IMR-90 (cell line): ENCODE data around the gene CDK14. TPM values are rescaled to one million over a fixed set of nuclear protein-coding genes. Genes with fewer than 3 reads are reported as not detected.

Experiments
- ATAC-seq: fragments of 200-7000 bp; cut with Tn5 transposase; 2 replicates; pipeline ENCODE4 v1.9.1; 2020; ENCODE audit warnings: low read depth, mild to moderate bottlenecking, moderate library complexity
- BruUV-seq: library from RNA; stranded (reverse); fragments of 400-500 nt; replicated peaks from 2 replicates; lab custom pipeline; 2021; lab: Mats Ljungman, UMichigan
- CTCF ChIA-PET: fragments of 300-600 bp; formaldehyde crosslinking; extraction: SDS; loops from one replicate; lab custom pipeline; 2021; ENCODE audit warnings: antibody characterized with exemption; lab: Yijun Ruan, JAX
- POLR2A ChIA-PET: fragments of 300-600 bp; sonication (Branson Sonifier 250); formaldehyde crosslinking; loops from one replicate; lab custom pipeline; 2022; ENCODE audit warnings: antibody characterized with exemption; ENCODE audit not compliant: unreplicated experiment; lab: Charles Lee
- DNase-seq: peaks from one replicate; pipeline ENCODE4 v3.0.0; 2013
- H2AFZ ChIP-seq: replicated peaks from 2 replicates; pipeline ENCODE3; 2013; ENCODE audit warnings: low read length, mild to moderate bottlenecking; ENCODE audit not compliant: poor library complexity
- H2AK5ac ChIP-seq: 2 replicates; pipeline ENCODE4 v1.6.1; 2013; ENCODE audit warnings: low read depth, low read length, inconsistent platforms
- H2AK9ac ChIP-seq: replicated peaks from 2 replicates; pipeline ENCODE3; 2013; ENCODE audit warnings: mild to moderate bottlenecking, low read depth, low read length, moderate library complexity; ENCODE audit not compliant: poor library complexity
- H2BK120ac ChIP-seq: 2 replicates; pipeline ENCODE4 v1.6.1; 2013; ENCODE audit warnings: low read depth, low read length, inconsistent platforms
- H2BK15ac ChIP-seq: 3 replicates; pipeline ENCODE4 v1.6.1; 2013; ENCODE audit warnings: low read depth, low read length, inconsistent platforms
- H2BK20ac ChIP-seq: 2 replicates; pipeline ENCODE4 v1.6.1; 2013; ENCODE audit warnings: low read depth, mild to moderate bottlenecking, inconsistent platforms, low read length, moderate library complexity
- H2BK5ac ChIP-seq: 2 replicates; pipeline ENCODE4 v1.6.1; 2013; ENCODE audit warnings: mild to moderate bottlenecking, low read depth, low read length, inconsistent platforms; ENCODE audit not compliant: poor library complexity, severe bottlenecking
- H3K14ac ChIP-seq: replicated peaks from 2 replicates; pipeline ENCODE4 v1.6.1; 2013; ENCODE audit warnings: low read depth, low read length, inconsistent platforms
- H3K18ac ChIP-seq: 2 replicates; pipeline ENCODE4 v1.6.1; 2013; ENCODE audit warnings: low read depth, low read length, control low read depth
- H3K23ac ChIP-seq: 2 replicates; pipeline ENCODE4 v1.6.1; 2013; ENCODE audit warnings: low read depth, low read length, inconsistent platforms
- H3K27ac ChIP-seq: 2 replicates; pipeline ENCODE4 v1.5.1; 2013; ENCODE audit warnings: mild to moderate bottlenecking, control low read depth, low read length; ENCODE audit not compliant: insufficient read depth
- H3K27me3 ChIP-seq: 2 replicates; pipeline ENCODE4 v1.6.1; 2013; ENCODE audit warnings: low read length; ENCODE audit not compliant: control insufficient read depth, insufficient read depth
- H3K36me3 ChIP-seq: 2 replicates; pipeline ENCODE4 v1.6.1; 2013; ENCODE audit warnings: low read length, mixed read lengths; ENCODE audit not compliant: control insufficient read depth, insufficient read depth
- H3K4ac ChIP-seq: 2 replicates; pipeline ENCODE4 v1.6.1; 2013; ENCODE audit warnings: low read depth, low read length, inconsistent platforms
- H3K4me1 ChIP-seq: 2 replicates; pipeline ENCODE4 v1.6.1; 2013; ENCODE audit warnings: low read length, mixed read lengths; ENCODE audit not compliant: control insufficient read depth, insufficient read depth
- H3K4me2 ChIP-seq: 2 replicates; pipeline ENCODE4 v1.6.1; 2013; ENCODE audit warnings: low read depth, mild to moderate bottlenecking, control low read depth, low read length, moderate library complexity
- H3K4me3 ChIP-seq: 2 replicates; pipeline ENCODE4 v1.5.1; 2013; ENCODE audit warnings: low read depth, mild to moderate bottlenecking, control low read depth, low read length, moderate library complexity; ENCODE audit not compliant: insufficient read depth
- H3K56ac ChIP-seq: 2 replicates; pipeline ENCODE4 v1.6.1; 2013; ENCODE audit warnings: low read length, inconsistent platforms; ENCODE audit not compliant: insufficient read depth; ENCODE audit errors: extremely low read depth
- H3K79me1 ChIP-seq, 2 experiments: 2 replicates each; pipeline ENCODE4 v1.6.1; 2013; ENCODE audit warnings: low read length in 2 of 2, inconsistent platforms in 1 of 2, low read depth in 1 of 2
- H3K9ac ChIP-seq: 2 replicates; pipeline ENCODE4 v1.6.1; 2013; ENCODE audit warnings: low read depth, low read length, control low read depth
- H3K9me1 ChIP-seq: 2 replicates; pipeline ENCODE4 v1.6.1; 2013; ENCODE audit warnings: low read length, inconsistent platforms; ENCODE audit not compliant: insufficient read depth
- H3K9me3 ChIP-seq: 2 replicates; pipeline ENCODE4 v1.6.1; 2013; ENCODE audit warnings: low read length; ENCODE audit not compliant: control insufficient read depth, insufficient read depth
- H4K20me1 ChIP-seq: 2 replicates; pipeline ENCODE4 v1.6.1; 2013; ENCODE audit warnings: low read length, inconsistent platforms; ENCODE audit not compliant: insufficient read depth
- H4K5ac ChIP-seq: 2 replicates; pipeline ENCODE4 v1.6.1; 2013; ENCODE audit warnings: mild to moderate bottlenecking, low read depth, low read length, control low read depth
- H4K8ac ChIP-seq, 2 experiments: 2 replicates each; pipeline ENCODE4 v1.6.1; 2013; ENCODE audit warnings: low read depth in 2 of 2, low read length in 2 of 2, control low read depth in 1 of 2, inconsistent platforms in 1 of 2
- H4K91ac ChIP-seq: 2 replicates; pipeline ENCODE4 v1.6.1; 2013; ENCODE audit warnings: low read depth, low read length, inconsistent platforms; ENCODE audit not compliant: insufficient read depth
- BHLHE40 ChIP-seq: fragments of 150-350 bp; IDR thresholded peaks from 2 replicates; pipeline ENCODE4 v1.6.1; 2016; ENCODE audit warnings: mild to moderate bottlenecking, low read depth, low read length
- CEBPB ChIP-seq: IDR thresholded peaks from 2 replicates; pipeline ENCODE4 v1.6.1; 2012; ENCODE audit warnings: low read depth, low read length, improper control_type of control experiment
- CHD1 ChIP-seq: IDR thresholded peaks from 2 replicates; pipeline ENCODE4 v1.6.1; 2012; ENCODE audit warnings: low read depth, low read length, improper control_type of control experiment
- FOS ChIP-seq: fragments of 150-350 bp; IDR thresholded peaks from 2 replicates; pipeline ENCODE4 v1.6.1; 2016; ENCODE audit warnings: low read depth, low read length
- MAFK ChIP-seq: IDR thresholded peaks from 2 replicates; pipeline ENCODE4 v1.6.1; 2012; ENCODE audit warnings: low read depth, low read length, improper control_type of control experiment
- MAZ ChIP-seq: IDR thresholded peaks from 2 replicates; pipeline ENCODE4 v1.6.1; 2012; ENCODE audit warnings: low read depth, mild to moderate bottlenecking, low read length, improper control_type of control experiment, moderate library complexity, borderline replicate concordance
- MXI1 ChIP-seq: IDR thresholded peaks from 2 replicates; pipeline ENCODE4 v1.6.1; 2012; ENCODE audit warnings: low read depth, mild to moderate bottlenecking, low read length, moderate library complexity, borderline replicate concordance
- NFE2L2 ChIP-seq: fragments of 150-350 bp; IDR thresholded peaks from 2 replicates; pipeline ENCODE4 v1.6.1; 2016; ENCODE audit warnings: low read depth, mild to moderate bottlenecking, low read length
- POLR2A ChIP-seq: IDR thresholded peaks from 2 replicates; pipeline ENCODE4 v1.6.1; 2012; ENCODE audit warnings: mild to moderate bottlenecking, low read depth, low read length
- RAD21 ChIP-seq: IDR thresholded peaks from 2 replicates; pipeline ENCODE4 v1.6.1; 2012; ENCODE audit warnings: low read length, improper control_type of control experiment
- RCOR1 ChIP-seq: IDR thresholded peaks from 2 replicates; pipeline ENCODE4 v1.6.1; 2012; ENCODE audit warnings: mild to moderate bottlenecking, low read length, improper control_type of control experiment; ENCODE audit not compliant: insufficient replicate concordance
- RFX5 ChIP-seq: IDR thresholded peaks from 2 replicates; pipeline ENCODE4 v1.8.0; 2012; ENCODE audit warnings: low read depth, mild to moderate bottlenecking, low read length, moderate library complexity
- SMC3 ChIP-seq: fragments of 150-350 bp; IDR thresholded peaks from 2 replicates; pipeline ENCODE4 v1.6.1; 2016; ENCODE audit warnings: low read depth, mild to moderate bottlenecking, antibody characterized with exemption, low read length, moderate library complexity
- WGBS, 2 experiments: methylation state at CpG; one replicate each; pipeline versions ENCODE4 v1.1.5 to v1.1.7; 2013; ENCODE audit warnings: missing lambda C conversion rate in 2 of 2; ENCODE audit not compliant: insufficient read length in 1 of 2; ENCODE audit errors: extremely low coverage in 2 of 2; 5-methylcytosine and 5-hydroxymethylcytosine counted together
- dilution Hi-C: fragments of 300-500 bp; cut with HindIII; formaldehyde crosslinking; loops from one replicate; pipeline ENCODE4 v1.14.3; 2018; ENCODE audit warnings: low sequenced_read_pairs; ENCODE audit not compliant: unreplicated experiment
- in situ Hi-C: fragments of 300-500 bp; cut with MboI; formaldehyde crosslinking; loops from 3 replicates; pipeline ENCODE4 v1.14.3; 2019; ENCODE audit warnings: low sequenced_read_pairs, inconsistent platforms, mixed read lengths
- intact Hi-C: fragments of 100-400 bp; cut with micrococcal nuclease; formaldehyde crosslinking; loops from 2 replicates; pipeline ENCODE4 v1.10.0; 2022
- polyA plus RNA-seq, 3 experiments: library from polyadenylated mRNA; depleted of rRNA; stranded (reverse); fragments of >200 nt; gene quantifications; 2 replicates each; pipeline ENCODE4 v1.2.3, GENCODE V29; 2012; ENCODE audit warnings: low replicate concordance in 1 of 3
- total RNA-seq: library from RNA; depleted of rRNA; stranded (reverse); fragments of >200 nt; gene quantifications from 2 replicates; pipeline ENCODE4 v1.2.3, GENCODE V29; 2012
- TF ChIP-seq, protein P1 (sequence below): conservative IDR thresholded peaks from 2 replicates; pipeline ENCODE4 v1.5.1; 2012; ENCODE audit warnings: mild to moderate bottlenecking, low read depth, low read length, improper control_type of control experiment
- TF ChIP-seq, protein P2 (sequence below): fragments of 150-350 bp; IDR thresholded peaks from 2 replicates; pipeline ENCODE4 v1.6.1; 2016; ENCODE audit warnings: low read depth, mild to moderate bottlenecking, low read length, moderate library complexity, borderline replicate concordance
- TF ChIP-seq, protein P3 (sequence below): fragments of 150-350 bp; IDR thresholded peaks from 2 replicates; pipeline ENCODE4 v1.6.1; 2017; ENCODE audit warnings: mild to moderate bottlenecking, antibody characterized with exemption, low read length, low read depth

Gene CDK14
- total and polyA plus RNA-seq, 2 of the 4 experiments (the other 2 are of a cell fraction): 10.1 to 29.6 TPM

DNA sequence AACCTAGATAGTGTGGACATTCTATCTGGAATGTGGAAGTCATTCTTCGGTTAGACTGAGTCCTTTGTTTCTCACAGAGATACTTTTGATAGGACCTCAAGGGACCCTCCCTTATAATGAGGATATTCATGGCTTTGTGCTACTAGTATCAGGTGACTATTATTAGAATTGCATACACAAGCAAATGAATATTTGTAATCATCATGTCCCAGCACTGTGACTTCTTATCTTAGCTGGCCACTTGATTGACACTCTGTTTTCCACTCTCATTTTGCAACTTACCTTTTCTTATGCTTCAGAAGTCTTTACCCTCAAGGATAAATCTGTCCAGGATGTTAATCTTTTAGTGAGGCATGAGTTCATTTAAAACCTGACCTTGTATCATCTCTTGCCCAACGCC lies 399.9 kb downstream of the CDK14 start:
- dilution Hi-C loops: no loop called here
- H2BK120ac ChIP-seq: no peak overlapping the region
- no peak overlapping the region for H3K4me2 ChIP-seq
- H2BK15ac ChIP-seq: no peak overlapping the region
- H3K18ac ChIP-seq: no peak overlapping the region
- CTCF ChIA-PET: no interaction called here
- no peak for ATAC-seq
- no peak overlapping the region for H3K56ac ChIP-seq
- POLR2A ChIA-PET: no interaction called here
- no peak overlapping the region for H2AK9ac ChIP-seq
- H2AK5ac ChIP-seq: no peak overlapping the region
- H3K9me1 ChIP-seq: no peaks in the 10 kb centered on the region
- no peak overlapping the region for H3K14ac ChIP-seq
- H4K8ac ChIP-seq: no peak overlapping the region
- H4K20me1 ChIP-seq: no peaks in the 10 kb centered on the region
- BruUV-seq: no TSS peak
- TF ChIP-seq POLR2A: no peak
- TF ChIP-seq SMC3: no peak
- no peak for TF ChIP-seq MXI1
- TF ChIP-seq, protein P1, sequence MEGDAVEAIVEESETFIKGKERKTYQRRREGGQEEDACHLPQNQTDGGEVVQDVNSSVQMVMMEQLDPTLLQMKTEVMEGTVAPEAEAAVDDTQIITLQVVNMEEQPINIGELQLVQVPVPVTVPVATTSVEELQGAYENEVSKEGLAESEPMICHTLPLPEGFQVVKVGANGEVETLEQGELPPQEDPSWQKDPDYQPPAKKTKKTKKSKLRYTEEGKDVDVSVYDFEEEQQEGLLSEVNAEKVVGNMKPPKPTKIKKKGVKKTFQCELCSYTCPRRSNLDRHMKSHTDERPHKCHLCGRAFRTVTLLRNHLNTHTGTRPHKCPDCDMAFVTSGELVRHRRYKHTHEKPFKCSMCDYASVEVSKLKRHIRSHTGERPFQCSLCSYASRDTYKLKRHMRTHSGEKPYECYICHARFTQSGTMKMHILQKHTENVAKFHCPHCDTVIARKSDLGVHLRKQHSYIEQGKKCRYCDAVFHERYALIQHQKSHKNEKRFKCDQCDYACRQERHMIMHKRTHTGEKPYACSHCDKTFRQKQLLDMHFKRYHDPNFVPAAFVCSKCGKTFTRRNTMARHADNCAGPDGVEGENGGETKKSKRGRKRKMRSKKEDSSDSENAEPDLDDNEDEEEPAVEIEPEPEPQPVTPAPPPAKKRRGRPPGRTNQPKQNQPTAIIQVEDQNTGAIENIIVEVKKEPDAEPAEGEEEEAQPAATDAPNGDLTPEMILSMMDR: no peak
- TF ChIP-seq CEBPB: no peak
- TF ChIP-seq FOS: no peak
- no peak for TF ChIP-seq BHLHE40
- TF ChIP-seq, protein P2, sequence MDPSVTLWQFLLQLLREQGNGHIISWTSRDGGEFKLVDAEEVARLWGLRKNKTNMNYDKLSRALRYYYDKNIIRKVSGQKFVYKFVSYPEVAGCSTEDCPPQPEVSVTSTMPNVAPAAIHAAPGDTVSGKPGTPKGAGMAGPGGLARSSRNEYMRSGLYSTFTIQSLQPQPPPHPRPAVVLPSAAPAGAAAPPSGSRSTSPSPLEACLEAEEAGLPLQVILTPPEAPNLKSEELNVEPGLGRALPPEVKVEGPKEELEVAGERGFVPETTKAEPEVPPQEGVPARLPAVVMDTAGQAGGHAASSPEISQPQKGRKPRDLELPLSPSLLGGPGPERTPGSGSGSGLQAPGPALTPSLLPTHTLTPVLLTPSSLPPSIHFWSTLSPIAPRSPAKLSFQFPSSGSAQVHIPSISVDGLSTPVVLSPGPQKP: no peak
- TF ChIP-seq NFE2L2: no peak
- TF ChIP-seq, protein P3, sequence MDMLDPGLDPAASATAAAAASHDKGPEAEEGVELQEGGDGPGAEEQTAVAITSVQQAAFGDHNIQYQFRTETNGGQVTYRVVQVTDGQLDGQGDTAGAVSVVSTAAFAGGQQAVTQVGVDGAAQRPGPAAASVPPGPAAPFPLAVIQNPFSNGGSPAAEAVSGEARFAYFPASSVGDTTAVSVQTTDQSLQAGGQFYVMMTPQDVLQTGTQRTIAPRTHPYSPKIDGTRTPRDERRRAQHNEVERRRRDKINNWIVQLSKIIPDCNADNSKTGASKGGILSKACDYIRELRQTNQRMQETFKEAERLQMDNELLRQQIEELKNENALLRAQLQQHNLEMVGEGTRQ: no peak
- TF ChIP-seq RFX5: no peak
- no peak for TF ChIP-seq RCOR1
- TF ChIP-seq RAD21: no peak
- TF ChIP-seq MAFK: no peak
- TF ChIP-seq MAZ: no peak
- no peak for TF ChIP-seq CHD1
- no peak overlapping the region for H4K91ac ChIP-seq
- H3K4me3 ChIP-seq: no peak overlapping the region
- in situ Hi-C loops: no loop called here
- H3K27me3 ChIP-seq: no peaks in the 10 kb centered on the region
- no peak overlapping the region for H2AFZ ChIP-seq
- H2BK5ac ChIP-seq: no peak overlapping the region
- H3K79me1 ChIP-seq: no peaks in the 10 kb centered on the region
- no CpG with 5 or more reads among the region's 2 CpGs for WGBS, 2 experiments
- no peak overlapping the region for H3K27ac ChIP-seq
- no peaks in the 10 kb centered on the region; the same call in 1 of the 2 replicates for H3K36me3 ChIP-seq
- H4K5ac ChIP-seq: no peak overlapping the region
- H3K23ac ChIP-seq: no peak overlapping the region
- no peak overlapping the region for H3K4ac ChIP-seq
- no peak overlapping the region for H3K9ac ChIP-seq
- peaks cover 5% of the 10 kb centered on the region for H3K4me1 ChIP-seq
- no peaks in the 10 kb centered on the region for H3K9me3 ChIP-seq
- intact Hi-C loops: no loop called here
- no peak for DNase-seq
- no peak overlapping the region for H2BK20ac ChIP-seq
